ENCODE measurements around the gene GIMAP8. TPM values are rescaled to one million over a fixed set of nuclear protein-coding genes. Genes with fewer than 3 reads are reported as not detected.

GIMAP8 gene
- total RNA-seq, 4 donors from 2014 or later, result 3.0 to 42.9 (median 14.8) TPM

DNA sequence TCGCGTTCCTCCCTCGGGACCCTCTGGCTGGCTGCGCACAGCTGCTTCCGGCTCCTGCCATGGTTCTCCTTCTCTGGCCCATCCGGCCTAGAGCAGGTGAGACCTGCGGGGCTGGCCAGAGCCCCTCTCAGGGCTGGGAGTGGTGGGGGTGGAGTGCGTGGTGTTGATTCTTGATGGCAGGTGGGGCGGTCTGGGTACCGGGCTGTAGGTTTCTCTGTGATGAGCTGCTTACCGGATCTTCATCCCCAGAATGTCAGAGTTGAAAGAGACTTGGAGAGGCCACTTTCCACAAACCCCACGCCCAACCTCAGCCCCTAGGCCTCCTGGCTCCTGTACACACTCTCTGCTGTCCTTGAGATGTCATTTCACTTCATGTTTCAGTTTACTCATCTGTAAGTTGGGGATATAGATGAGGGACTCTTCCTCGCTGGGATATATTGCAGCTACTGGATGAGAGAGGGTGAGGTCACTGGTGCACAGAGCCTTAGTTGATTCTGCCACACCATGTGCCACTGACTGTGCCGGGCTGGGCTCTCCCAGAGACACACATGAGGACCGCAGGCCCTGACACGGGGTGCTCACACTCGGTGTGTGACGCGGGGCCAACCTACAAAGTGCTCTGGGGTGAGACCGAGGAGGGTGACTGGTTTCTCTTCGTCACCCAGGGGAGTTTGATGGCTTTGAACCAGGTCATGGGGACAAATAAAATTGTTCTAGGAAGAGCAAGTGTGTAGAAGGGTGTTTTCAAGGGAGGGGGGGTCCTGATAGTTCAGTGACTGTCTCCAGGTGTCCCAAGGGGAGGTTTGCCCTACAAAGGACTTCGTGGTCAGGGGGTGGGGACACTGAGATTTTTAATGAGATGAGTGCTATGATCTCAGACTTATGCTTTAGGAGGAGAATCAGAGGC is 41.8 kb upstream of the GIMAP8 start:
- TF ChIP-seq, protein P1, sequence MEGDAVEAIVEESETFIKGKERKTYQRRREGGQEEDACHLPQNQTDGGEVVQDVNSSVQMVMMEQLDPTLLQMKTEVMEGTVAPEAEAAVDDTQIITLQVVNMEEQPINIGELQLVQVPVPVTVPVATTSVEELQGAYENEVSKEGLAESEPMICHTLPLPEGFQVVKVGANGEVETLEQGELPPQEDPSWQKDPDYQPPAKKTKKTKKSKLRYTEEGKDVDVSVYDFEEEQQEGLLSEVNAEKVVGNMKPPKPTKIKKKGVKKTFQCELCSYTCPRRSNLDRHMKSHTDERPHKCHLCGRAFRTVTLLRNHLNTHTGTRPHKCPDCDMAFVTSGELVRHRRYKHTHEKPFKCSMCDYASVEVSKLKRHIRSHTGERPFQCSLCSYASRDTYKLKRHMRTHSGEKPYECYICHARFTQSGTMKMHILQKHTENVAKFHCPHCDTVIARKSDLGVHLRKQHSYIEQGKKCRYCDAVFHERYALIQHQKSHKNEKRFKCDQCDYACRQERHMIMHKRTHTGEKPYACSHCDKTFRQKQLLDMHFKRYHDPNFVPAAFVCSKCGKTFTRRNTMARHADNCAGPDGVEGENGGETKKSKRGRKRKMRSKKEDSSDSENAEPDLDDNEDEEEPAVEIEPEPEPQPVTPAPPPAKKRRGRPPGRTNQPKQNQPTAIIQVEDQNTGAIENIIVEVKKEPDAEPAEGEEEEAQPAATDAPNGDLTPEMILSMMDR (IDR thresholded peaks at IDR 0.05), result no peak
- no peak for ATAC-seq (ENCODE audit: low FRiP score)
- DNase-seq (ENCODE audit: low spot score), result no peak

DNA sequence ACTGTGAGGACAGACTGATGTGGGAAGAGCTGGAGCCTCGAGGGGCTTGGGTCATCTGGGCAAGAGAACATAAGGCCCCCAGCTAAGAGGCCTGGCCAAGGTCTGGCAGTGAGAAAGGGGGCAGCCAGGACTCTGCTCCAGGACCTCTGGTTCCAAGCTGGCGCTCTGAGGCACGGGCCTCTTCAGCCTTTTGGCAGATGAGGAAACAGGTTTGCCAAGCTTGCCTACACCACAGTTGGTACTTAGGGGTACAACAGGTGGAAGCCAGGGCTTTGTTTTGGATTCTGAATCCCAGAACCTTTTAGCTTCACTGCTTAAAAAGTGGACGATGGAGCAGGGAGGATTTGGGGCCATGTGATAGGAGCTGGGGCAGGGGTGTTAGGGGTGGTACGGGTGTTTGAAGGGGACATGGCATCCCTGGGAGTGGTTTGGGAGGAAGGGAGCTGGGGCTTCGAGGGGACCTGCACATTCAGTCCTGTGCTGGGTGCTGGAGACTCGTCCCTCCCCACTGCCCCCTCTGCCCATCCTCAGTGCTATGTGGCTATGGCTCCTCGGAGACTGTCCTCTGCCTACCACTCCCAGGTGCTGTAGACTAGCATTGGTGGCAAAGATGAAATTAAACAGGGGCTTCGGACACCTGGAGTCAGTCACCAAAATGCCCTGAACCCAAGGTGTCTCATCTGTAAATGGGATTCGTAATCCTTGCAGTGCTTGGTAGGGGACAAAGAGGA is 41.0 kb upstream of the GIMAP8 start:
- TF ChIP-seq, protein P1 (IDR thresholded peaks at IDR 0.05), result no peak
- ATAC-seq (ENCODE audit: low FRiP score) (no peak), DNase-seq (ENCODE audit: low spot score) (no peak)

GRCh38 chr7:150410131-150410530 is 40.3 kb upstream of the GIMAP8 start:
- ATAC-seq (ENCODE audit: low FRiP score), result no peak
- no peak for DNase-seq (ENCODE audit: low spot score)
- TF ChIP-seq, protein P1 (IDR thresholded peaks at IDR 0.05), result no peak

DNA sequence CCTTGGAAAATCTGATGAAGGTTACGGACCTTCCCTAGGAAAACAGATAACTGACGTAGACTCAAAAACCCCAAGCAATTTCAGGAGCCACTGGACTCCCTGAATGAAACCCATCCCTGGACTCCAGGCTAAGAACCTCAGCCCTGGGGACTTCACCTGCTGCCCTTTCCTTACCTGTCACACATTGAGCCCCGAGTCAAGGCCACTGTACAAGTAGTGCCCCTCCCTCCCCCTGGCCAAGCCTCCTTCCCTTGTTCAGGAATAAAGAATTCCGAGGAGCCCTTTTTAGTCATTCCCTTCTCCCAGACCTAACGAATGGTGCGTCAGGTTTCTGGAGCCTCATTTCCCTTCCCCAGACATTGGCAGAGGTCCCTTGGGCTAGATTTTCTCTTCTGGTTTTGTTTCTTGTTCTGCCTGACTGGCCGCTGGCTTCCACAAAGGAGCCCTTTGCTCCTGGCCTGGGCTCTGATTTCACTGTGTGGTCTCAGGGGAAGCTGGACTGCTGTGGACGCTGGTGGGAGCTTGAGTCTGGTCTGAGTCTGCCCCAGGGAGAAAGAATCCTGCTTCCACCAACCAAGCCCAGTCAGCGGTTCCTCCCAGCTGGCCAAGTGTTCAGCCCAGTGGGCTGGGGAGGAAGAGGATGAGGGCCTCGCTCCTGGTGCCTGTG is 39.6 kb upstream of the GIMAP8 start:
- DNase-seq (ENCODE audit: low spot score) (no peak), ATAC-seq (ENCODE audit: low FRiP score) (no peak)
- TF ChIP-seq, protein P1 (IDR thresholded peaks at IDR 0.05), result no peak

DNA sequence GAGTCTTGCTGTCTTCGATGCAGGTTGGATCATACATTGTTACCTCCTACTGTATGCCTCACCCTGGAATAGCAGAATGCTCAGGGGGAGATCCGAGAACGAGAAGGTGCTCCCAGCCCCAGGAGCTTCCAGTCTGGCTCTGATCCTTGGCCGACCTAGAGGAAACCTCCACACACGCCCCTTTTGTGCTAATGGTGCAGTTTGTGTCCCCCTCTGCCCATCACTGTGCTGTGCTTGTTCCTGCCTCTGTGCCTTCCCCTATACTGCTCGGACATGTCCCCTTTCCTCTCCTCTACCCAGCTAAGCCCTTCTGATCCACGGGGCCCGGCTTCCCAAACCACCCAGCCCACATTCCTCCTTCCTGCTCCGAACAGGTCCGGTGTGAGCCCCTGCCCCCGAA is 38.8 kb upstream of the GIMAP8 start:
- ATAC-seq (ENCODE audit: low FRiP score) (no peak), DNase-seq (ENCODE audit: low spot score) (no peak)
- TF ChIP-seq, protein P1 (IDR thresholded peaks at IDR 0.05), result no peak

GRCh38 chr7:150412016-150412415 is 38.4 kb upstream of the GIMAP8 start:
- ATAC-seq (ENCODE audit: low FRiP score), result no peak
- DNase-seq (ENCODE audit: low spot score), result no peak
- TF ChIP-seq, protein P1 (IDR thresholded peaks at IDR 0.05), result no peak

Data from omental fat pad (tissue), 4 donors.